T-cell (primary cell): ENCODE measurements around the gene RASAL3. TPM values are rescaled to one million over a fixed set of nuclear protein-coding genes. Genes with fewer than 3 reads are reported as not detected.

Source experiments
- ATAC-seq, 4 experiments: fragments of 200-7000 bp in 3 of 4; fragments of 150-1000 bp in 1 of 4; cut with Tn5 transposase; replicated peaks in 1 of 4; 1 replicate in 3 of 4; 2 replicates in 1 of 4; pipeline ENCODE4 v1.10.0; 2021; ENCODE audit warnings: moderate library complexity in 3 of 4, mild to moderate bottlenecking in 2 of 4, moderate number of reproducible peaks in 1 of 4
- CTCF ChIA-PET, 2 donors: fragments of 300-600 bp; sonication (Branson Sonifier 250); formaldehyde crosslinking; loops; one replicate each; lab custom pipeline; 2022; ENCODE audit warnings: antibody characterized with exemption in 2 of 2; lab: Charles Lee
- POLR2A ChIA-PET, 2 donors: fragments of 300-600 bp; sonication (Branson Sonifier 250); formaldehyde crosslinking; loops; one replicate each; lab custom pipeline; 2022; ENCODE audit warnings: antibody characterized with exemption in 2 of 2; lab: Charles Lee
- DNase-seq, 35 experiments: peaks; one replicate each; pipeline versions ENCODE4 v3.0.0 to v3.0.0-alpha.2; 2013 to 2023
- H3K27ac ChIP-seq: one replicate; pipeline ENCODE4 v1.5.1; 2013; ENCODE audit warnings: low read length
- H3K27me3 ChIP-seq, 2 experiments: replicated peaks in 1 of 2; 1 replicate in 1 of 2; 2 replicates in 1 of 2; pipeline versions ENCODE4 v1.6.1 to v1.7.0; 2013; ENCODE audit warnings: low read length in 1 of 2, mixed read lengths in 1 of 2; ENCODE audit not compliant: control insufficient read depth in 2 of 2, insufficient read depth in 2 of 2; ENCODE audit errors: extremely low read depth in 1 of 2
- H3K36me3 ChIP-seq, 2 donors: 1 replicate in 1 of 2; 2 replicates in 1 of 2; pipeline versions ENCODE4 v1.6.1 to v1.7.0; 2013; ENCODE audit warnings: low read length in 1 of 2; ENCODE audit not compliant: control insufficient read depth in 2 of 2, insufficient read depth in 1 of 2; ENCODE audit errors: extremely low read depth in 1 of 2
- H3K4me1 ChIP-seq, 2 experiments: 1 replicate in 1 of 2; 2 replicates in 1 of 2; pipeline versions ENCODE4 v1.6.1 to v1.7.0; 2013; ENCODE audit warnings: low read length in 2 of 2, mixed read lengths in 1 of 2; ENCODE audit not compliant: insufficient read depth in 2 of 2, control insufficient read depth in 1 of 2; ENCODE audit errors: extremely low read depth in 1 of 2
- H3K4me3 ChIP-seq, 2 donors: 1 replicate in 1 of 2; 2 replicates in 1 of 2; pipeline versions ENCODE4 v1.5.1 to v1.7.0; 2013; ENCODE audit warnings: mild to moderate bottlenecking in 2 of 2, low read length in 1 of 2, moderate library complexity in 1 of 2; ENCODE audit not compliant: control insufficient read depth in 1 of 2; ENCODE audit errors: extremely low read depth in 1 of 2
- H3K9me3 ChIP-seq: 2 replicates; pipeline ENCODE4 v1.7.0; 2013
- H3K27ac Mint-ChIP-seq, 2 donors: one replicate each; pipeline ENCODE4 v1.8.0; 2020 to 2021; ENCODE audit warnings: mild to moderate bottlenecking in 2 of 2, mixed read lengths in 2 of 2
- H3K27me3 Mint-ChIP-seq, 2 donors: one replicate each; pipeline ENCODE4 v1.8.0; 2021 to 2022; ENCODE audit warnings: mixed read lengths in 2 of 2
- H3K36me3 Mint-ChIP-seq: one replicate; pipeline ENCODE4 v1.8.0; 2021; ENCODE audit warnings: mixed read lengths
- H3K4me1 Mint-ChIP-seq, 3 donors: one replicate each; pipeline ENCODE4 v1.8.0; 2020 to 2022; ENCODE audit warnings: mixed read lengths in 3 of 3, mild to moderate bottlenecking in 1 of 3
- H3K4me3 Mint-ChIP-seq, 3 donors: one replicate each; pipeline ENCODE4 v1.8.0; 2020 to 2022; ENCODE audit warnings: mild to moderate bottlenecking in 3 of 3, mixed read lengths in 3 of 3, moderate library complexity in 3 of 3
- H3K9me3 Mint-ChIP-seq, 3 donors: one replicate each; pipeline ENCODE4 v1.8.0; 2020 to 2022; ENCODE audit warnings: mixed read lengths in 3 of 3
- WGBS: methylation state at CpG from one replicate; pipeline ENCODE4 v1.1.5; 2013; ENCODE audit warnings: missing lambda C conversion rate; ENCODE audit not compliant: insufficient coverage; 5-methylcytosine and 5-hydroxymethylcytosine counted together
- total RNA-seq, 35 experiments: library from RNA in 6 of 35; stranded (reverse) in 6 of 35; fragments of 120-200 nt in 1 of 35; gene quantifications; one replicate each; pipeline versions ENCODE4 v1.2.1 to v1.2.4 and lab custom pipeline; 2013 to 2026

The RASAL3 gene
- total RNA-seq, 5 donors from 2014 or later (not counting 1 experiment from before 2014, with no cell fraction given): 166 to 296 (median 284) TPM

DNA sequence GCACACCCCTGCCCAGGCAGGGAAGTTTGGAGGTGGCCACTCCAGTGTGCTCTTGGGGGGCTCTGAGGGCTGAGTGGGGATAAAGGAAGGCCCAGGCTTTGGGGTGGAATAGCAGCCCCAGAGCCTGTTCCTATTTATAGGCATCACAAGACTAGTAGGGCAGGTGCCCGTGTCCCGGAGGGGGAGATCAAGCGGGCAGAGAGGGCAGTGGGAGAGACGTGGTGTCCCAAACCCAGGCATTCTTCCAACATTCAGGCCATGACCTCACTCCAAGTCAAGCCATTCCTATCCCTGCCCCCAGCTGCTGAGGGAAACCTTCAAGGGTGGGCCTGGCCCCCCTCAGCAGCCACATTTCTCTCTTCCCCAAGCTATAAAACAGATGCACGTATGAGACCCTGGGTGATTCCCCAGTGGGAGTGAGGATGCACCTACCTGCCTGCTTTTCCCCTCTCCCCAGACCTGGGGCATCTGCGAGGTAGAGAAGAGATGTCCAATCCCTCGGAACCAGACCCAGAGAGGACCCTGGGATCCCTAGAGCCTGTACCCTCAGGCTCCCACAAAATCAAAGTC lies 18.5 kb downstream of the RASAL3 start:
- no peak for ATAC-seq
- peaks cover 14 to 17% (median 15%) of the 10 kb centered on the region in 3 donors for H3K4me1 Mint-ChIP-seq
- H3K9me3 Mint-ChIP-seq: no peaks in the 10 kb centered on the region
- H3K36me3 Mint-ChIP-seq: no peaks in the 10 kb centered on the region
- H3K27ac Mint-ChIP-seq: no peak overlapping the region
- ChIA-PET CTCF (no interaction called here), POLR2A (no interaction called here)
- H3K9me3 ChIP-seq: no peaks in the 10 kb centered on the region
- H3K4me1 ChIP-seq: peaks cover 0 to 14% of the 10 kb centered on the region in 2 experiments
- no peak overlapping the region for H3K4me3 ChIP-seq
- no peak overlapping the region for H3K4me3 Mint-ChIP-seq
- no peaks in the 10 kb centered on the region for H3K27me3 ChIP-seq
- no peaks in the 10 kb centered on the region for H3K36me3 ChIP-seq
- no peak overlapping the region for H3K27ac ChIP-seq
- H3K27me3 Mint-ChIP-seq: no peaks in the 10 kb centered on the region
- no peak for DNase-seq
- WGBS: 93% methylated on average over 4 of the region's 7 CpGs

DNA sequence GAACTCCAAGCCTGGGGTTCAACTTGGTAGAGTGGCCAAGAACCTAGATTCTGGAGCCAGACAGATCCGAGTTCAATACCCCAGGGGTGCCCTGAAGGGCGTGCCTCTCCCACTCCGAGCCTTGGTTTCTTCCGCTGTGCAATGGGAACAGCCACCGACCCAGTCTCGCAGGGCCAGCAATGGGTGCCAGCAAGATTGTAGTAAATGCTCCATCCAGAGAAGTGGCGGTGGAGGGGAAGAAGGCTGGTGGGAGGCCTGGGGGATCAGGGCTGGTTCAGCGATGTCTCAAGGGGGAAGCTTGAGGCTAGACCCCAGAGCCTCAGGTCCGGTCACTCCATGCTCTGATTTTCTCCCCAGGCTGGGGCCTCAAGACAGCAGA lies 19.1 kb downstream of the RASAL3 start:
- no peak overlapping the region for H3K4me3 Mint-ChIP-seq
- ChIA-PET CTCF (no interaction called here), POLR2A (no interaction called here)
- no peaks in the 10 kb centered on the region for H3K9me3 Mint-ChIP-seq
- no peak overlapping the region for H3K27ac ChIP-seq
- ATAC-seq: no peak
- no peaks in the 10 kb centered on the region for H3K36me3 Mint-ChIP-seq
- H3K9me3 ChIP-seq: no peaks in the 10 kb centered on the region
- no peaks in the 10 kb centered on the region for H3K36me3 ChIP-seq
- 87% methylated on average over 9 of the region's 9 CpGs for WGBS
- H3K27ac Mint-ChIP-seq: no peak overlapping the region
- H3K27me3 Mint-ChIP-seq: no peaks in the 10 kb centered on the region
- no peak overlapping the region for H3K4me3 ChIP-seq
- peaks cover 0 to 12% of the 10 kb centered on the region in 2 experiments for H3K4me1 ChIP-seq
- DNase-seq: no peak
- H3K4me1 Mint-ChIP-seq: peaks cover 8 to 10% (median 9%) of the 10 kb centered on the region in 3 donors
- H3K27me3 ChIP-seq: no peaks in the 10 kb centered on the region

DNA sequence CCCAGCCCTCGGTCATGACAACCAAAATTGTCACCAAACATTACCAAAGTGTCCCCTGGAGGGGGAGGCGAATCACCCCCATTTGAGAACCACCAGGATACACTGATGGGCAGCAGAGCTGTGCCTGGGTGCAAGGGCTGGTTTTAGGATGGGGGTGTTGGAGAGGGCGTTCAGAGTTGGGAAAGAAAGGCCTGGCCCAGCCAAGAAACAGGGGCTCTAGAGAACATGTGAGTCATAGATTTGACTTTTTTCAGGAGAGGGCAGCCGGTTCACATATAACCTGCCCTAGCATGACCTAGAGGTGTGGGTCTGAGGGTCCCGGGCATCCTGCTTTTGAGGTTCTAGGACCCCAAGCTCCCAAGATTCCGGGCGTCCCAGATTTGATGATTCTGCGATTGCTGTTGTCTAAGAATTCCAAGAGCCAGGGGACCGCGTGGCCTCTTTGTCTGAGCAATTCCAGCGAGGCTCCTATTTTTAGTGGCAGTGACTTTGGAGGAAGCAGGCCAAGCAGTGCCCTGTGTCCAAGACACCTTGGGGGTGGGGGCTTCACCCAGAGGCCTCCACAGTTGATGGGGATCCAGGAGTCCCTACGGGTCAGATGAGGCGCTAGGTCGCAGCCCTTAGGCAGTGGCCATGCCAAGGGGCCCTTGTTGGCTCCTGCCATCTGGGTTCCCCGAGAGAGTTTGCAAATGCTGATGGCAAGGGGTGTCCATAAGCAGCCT lies 19.7 kb downstream of the RASAL3 start:
- H3K9me3 Mint-ChIP-seq: no peaks in the 10 kb centered on the region
- peaks cover 7 to 8% (median 7%) of the 10 kb centered on the region in 3 donors for H3K4me1 Mint-ChIP-seq
- no peaks in the 10 kb centered on the region for H3K27me3 ChIP-seq
- CTCF ChIA-PET: no interaction called here
- peaks cover 0 to 9% of the 10 kb centered on the region in 2 experiments for H3K4me1 ChIP-seq
- no peaks in the 10 kb centered on the region for H3K9me3 ChIP-seq
- no peaks in the 10 kb centered on the region for H3K36me3 ChIP-seq
- 96% methylated on average over 12 of the region's 15 CpGs for WGBS
- DNase-seq (no peak), ATAC-seq (no peak)
- no peaks in the 10 kb centered on the region for H3K36me3 Mint-ChIP-seq
- no peaks in the 10 kb centered on the region for H3K27me3 Mint-ChIP-seq
- POLR2A ChIA-PET: no interaction called here
- no peak overlapping the region for H3K4me3 ChIP-seq
- H3K27ac Mint-ChIP-seq: no peak overlapping the region
- no peak overlapping the region for H3K4me3 Mint-ChIP-seq
- H3K27ac ChIP-seq: no peak overlapping the region

DNA sequence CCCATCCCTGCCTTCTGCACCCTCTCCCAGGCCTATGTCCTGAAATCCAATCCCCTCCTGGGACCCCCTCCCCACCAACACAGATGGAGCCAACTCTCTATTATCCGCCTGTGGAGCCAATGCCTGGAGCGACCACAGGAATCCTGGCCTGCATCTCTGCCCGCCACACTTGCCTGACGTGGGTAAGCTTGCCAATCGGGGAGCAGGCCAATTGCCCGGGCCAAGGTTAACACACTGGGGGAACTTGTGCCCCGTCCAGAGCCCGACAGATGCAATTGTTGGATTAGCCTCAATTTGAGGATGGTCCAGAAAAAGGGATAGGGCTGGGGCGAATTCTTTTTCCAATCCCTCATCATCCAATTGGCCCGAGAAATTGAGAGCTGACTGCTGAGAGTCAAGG lies 20.5 kb downstream of the RASAL3 start:
- H3K27me3 Mint-ChIP-seq: no peaks in the 10 kb centered on the region
- DNase-seq (no peak), ATAC-seq (no peak)
- WGBS: 98% methylated on average over 6 of the region's 10 CpGs
- H3K4me3 Mint-ChIP-seq: no peak overlapping the region
- no peaks in the 10 kb centered on the region for H3K9me3 Mint-ChIP-seq
- POLR2A ChIA-PET: no interaction called here
- H3K4me1 Mint-ChIP-seq: peaks cover 5 to 6% (median 5%) of the 10 kb centered on the region in 3 donors
- H3K27ac Mint-ChIP-seq: no peak overlapping the region
- Histone ChIP-seq H3K36me3 (peaks cover 0 to 6% of the 10 kb centered on the region in 2 donors), H3K27me3 (no peaks in the 10 kb centered on the region), H3K27ac (no peak overlapping the region), H3K4me3 (no peak overlapping the region), H3K9me3 (no peaks in the 10 kb centered on the region), H3K4me1 (peaks cover 0 to 4% of the 10 kb centered on the region in 2 experiments)
- no peaks in the 10 kb centered on the region for H3K36me3 Mint-ChIP-seq
- CTCF ChIA-PET: no interaction called here

DNA sequence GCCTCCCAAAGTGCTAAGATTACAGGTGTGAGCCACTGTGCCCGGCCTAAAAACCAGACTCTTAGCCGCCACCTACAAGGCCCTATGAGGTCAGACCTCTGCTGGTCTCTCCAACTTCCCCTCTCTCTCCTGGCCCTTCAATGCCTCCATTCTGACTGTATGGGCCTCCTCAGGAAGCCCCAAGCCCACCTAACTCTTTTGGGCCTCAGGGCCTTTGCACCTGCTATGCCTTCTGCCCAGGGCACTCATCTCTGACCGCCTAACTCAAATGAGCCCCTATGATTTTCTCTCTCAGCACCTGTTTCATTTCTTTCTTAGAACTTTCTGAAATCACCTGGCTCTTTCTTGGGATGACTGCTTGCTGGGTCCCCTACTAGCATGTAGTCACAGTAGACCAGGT lies 21.0 kb downstream of the RASAL3 start:
- Mint-ChIP-seq H3K4me3 (no peak overlapping the region), H3K27ac (peak overlapping the region in 1 of 2 donors; percentile 46), H3K9me3 (no peaks in the 10 kb centered on the region), H3K27me3 (no peaks in the 10 kb centered on the region), H3K36me3 (no peaks in the 10 kb centered on the region), H3K4me1 (peaks cover 0 to under 1% (median under 1%) of the 10 kb centered on the region in 3 donors)
- Histone ChIP-seq H3K27me3 (no peaks in the 10 kb centered on the region), H3K36me3 (peaks cover 0 to 11% of the 10 kb centered on the region in 2 donors), H3K4me1 (no peaks in the 10 kb centered on the region), H3K27ac (no peak overlapping the region), H3K9me3 (no peaks in the 10 kb centered on the region), H3K4me3 (no peak overlapping the region)
- DNase-seq (no peak), ATAC-seq (no peak)
- ChIA-PET CTCF (no interaction called here), POLR2A (no interaction called here)
- 77% methylated on average over 1 of the region's 3 CpGs for WGBS

DNA sequence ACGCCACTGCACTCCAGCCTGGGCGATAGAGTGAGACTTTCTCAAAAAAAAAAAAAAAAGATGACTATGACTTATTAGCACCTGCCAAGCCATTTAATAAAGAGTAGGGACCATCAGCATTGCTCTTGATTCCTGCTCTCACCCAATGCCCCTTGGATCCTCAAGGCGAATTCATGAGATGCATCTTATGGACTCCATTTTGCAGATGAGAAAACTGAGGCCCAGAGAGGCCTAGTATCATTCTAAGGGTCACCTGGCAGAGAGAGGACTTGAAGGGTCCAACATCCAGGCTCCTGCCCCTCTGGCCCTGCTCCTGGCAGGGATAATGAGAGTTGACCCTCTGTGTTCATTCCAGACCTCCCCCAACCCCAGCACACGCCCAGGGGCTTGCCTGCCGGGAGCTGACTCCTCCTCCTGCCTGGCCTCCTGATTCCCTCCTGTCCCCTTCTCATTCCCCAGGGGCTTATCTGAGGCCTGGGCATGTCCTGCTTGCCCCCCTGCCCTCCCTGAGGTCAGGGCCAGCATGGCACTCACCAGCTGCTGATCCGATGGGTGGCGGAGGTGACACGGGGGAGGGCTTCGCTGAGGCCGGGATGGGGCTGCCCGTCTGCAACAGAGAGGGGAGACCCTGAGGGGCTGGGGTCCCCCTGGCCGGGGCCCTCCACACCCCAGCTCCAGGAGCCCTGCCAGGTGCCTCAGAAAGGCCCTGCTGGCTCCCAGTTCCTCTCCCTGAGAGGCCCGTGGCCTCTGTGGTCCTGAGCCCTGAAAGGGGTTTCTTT lies 22.0 kb downstream of the RASAL3 start:
- no peaks in the 10 kb centered on the region for H3K9me3 Mint-ChIP-seq
- H3K27me3 Mint-ChIP-seq: no peaks in the 10 kb centered on the region
- CTCF ChIA-PET: no interaction called here
- no peak for DNase-seq
- H3K4me3 Mint-ChIP-seq: no peak overlapping the region
- H3K4me1 Mint-ChIP-seq: no peaks in the 10 kb centered on the region
- H3K36me3 Mint-ChIP-seq: no peaks in the 10 kb centered on the region
- 90% methylated on average over 12 of the region's 13 CpGs for WGBS
- POLR2A ChIA-PET: interaction anchor here in 1 of 2 donors (0.7 kb wide), 1 partner anchor 16 kb away, joined by 6 read pairs; no protein-coding TSS in a partner anchor
- no peak for ATAC-seq
- Histone ChIP-seq H3K27me3 (no peaks in the 10 kb centered on the region), H3K27ac (no peak overlapping the region), H3K4me3 (no peak overlapping the region), H3K4me1 (no peaks in the 10 kb centered on the region), H3K36me3 (peaks cover 0 to 11% of the 10 kb centered on the region in 2 donors), H3K9me3 (no peaks in the 10 kb centered on the region)
- H3K27ac Mint-ChIP-seq: no peak overlapping the region
